GM18907 (cell line): ENCODE measurements around the gene KAZN.

Source experiments
- ATAC-seq: cut with Tn5 transposase; IDR thresholded peaks from one replicate; pipeline ENCODE4 v1.9.1; 2021; ENCODE audit warnings: mild to moderate bottlenecking, moderate library complexity; ENCODE audit not compliant: unreplicated experiment

Gene KAZN

DNA sequence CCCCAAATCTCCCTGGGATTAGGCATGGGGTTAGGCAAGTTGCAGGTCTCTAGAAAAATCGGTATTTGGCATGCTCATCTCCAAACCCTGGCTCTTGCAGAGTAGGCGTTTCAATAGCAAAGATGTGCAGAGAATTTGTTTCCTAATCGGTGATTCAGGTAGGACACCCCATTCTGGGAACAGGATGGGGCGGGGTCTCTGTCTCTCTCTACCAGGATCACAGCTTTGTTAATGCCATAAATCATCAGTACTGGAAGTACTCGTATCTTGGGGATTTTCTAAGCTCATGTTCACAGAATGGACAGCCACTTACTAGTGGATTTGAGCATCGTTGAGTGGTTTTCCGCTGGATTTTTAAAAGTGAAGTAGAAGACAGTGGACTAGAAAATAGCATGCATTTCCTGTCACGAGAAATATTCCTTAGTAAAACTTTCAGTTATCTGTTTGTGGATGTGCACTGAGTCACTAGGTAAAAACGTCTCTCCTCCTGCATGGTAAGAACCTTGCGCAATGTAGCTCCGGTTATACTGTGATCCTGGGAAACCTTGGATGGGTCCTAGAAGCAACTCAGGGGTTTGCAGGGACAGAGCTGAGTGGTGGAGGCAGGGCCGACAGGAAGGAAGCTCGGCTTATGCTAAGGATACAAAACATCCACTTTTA, 560.2 kb downstream of the KAZN start:
- no peak for ATAC-seq

- no peak for ATAC-seq
These were observed 560.7 kb downstream of the KAZN start for GRCh38 chr1:15159166-15159555.

GRCh38 chr1:15160626-15161025, 562.1 kb downstream of the KAZN start:
- no peak for ATAC-seq

GRCh38 chr1:15167386-15167785, 568.9 kb downstream of the KAZN start:
- ATAC-seq, result no peak
